GM21717 (cell line): ENCODE results near the gene SHPK.

Experiments used
- ATAC-seq: cut with Tn5 transposase; IDR thresholded peaks from one replicate; pipeline ENCODE4 v1.9.1; 2021; ENCODE audit warnings: mild to moderate bottlenecking, moderate library complexity; ENCODE audit not compliant: unreplicated experiment

The SHPK gene

GRCh38 chr17:3630781-3631180 is 5.3 kb downstream of the SHPK start:
- ATAC-seq: no peak

GRCh38 chr17:3627769-3628167 is 8.3 kb downstream of the SHPK start:
- ATAC-seq: no peak

DNA sequence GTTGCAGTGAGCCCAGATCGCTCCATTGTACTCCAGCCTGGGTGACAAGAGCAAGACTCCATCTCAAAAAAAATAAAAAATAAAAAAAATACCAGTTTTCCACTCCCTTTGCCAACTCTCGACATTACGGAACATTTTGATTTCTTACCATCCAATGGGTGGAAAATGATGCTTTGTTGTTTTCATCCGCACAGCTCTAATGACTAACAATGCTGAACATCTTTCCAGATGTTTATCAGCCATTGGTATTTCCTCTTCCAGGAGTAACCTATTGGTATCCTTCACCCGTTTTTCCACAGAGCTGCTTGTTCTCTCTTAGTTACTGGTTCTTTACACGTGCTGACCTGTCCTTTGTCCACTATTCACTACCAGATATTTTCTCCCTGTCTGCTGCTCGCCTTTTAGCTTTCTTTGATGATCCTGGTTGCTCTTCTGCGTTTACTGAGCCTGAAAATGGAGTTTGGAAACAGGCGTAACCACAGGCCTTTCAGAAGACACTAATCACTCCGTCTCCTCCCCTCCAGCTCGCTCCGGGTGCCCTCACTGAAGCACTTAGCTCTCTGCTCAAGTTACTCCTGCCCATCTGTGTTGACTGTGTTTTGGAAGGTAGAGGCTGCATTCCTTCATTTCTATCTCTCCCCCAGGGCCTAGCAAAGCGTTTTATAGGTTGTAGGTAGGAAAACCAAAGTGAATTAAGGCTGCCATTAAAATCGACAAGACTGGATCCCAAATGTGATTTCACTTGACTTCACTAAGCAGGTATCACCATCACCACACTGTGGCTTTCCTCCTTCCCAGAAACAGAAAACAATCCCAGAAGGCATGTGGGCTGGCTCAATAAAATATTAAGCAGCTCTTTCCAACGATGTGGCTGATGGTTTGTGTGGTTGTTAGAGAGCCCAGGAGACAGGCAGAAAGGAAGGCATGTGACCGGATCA is 8.9 kb downstream of the SHPK start:
- no peak for ATAC-seq

GRCh38 chr17:3622977-3623594 is 13.0 kb downstream of the SHPK start:
- ATAC-seq: no peak

DNA sequence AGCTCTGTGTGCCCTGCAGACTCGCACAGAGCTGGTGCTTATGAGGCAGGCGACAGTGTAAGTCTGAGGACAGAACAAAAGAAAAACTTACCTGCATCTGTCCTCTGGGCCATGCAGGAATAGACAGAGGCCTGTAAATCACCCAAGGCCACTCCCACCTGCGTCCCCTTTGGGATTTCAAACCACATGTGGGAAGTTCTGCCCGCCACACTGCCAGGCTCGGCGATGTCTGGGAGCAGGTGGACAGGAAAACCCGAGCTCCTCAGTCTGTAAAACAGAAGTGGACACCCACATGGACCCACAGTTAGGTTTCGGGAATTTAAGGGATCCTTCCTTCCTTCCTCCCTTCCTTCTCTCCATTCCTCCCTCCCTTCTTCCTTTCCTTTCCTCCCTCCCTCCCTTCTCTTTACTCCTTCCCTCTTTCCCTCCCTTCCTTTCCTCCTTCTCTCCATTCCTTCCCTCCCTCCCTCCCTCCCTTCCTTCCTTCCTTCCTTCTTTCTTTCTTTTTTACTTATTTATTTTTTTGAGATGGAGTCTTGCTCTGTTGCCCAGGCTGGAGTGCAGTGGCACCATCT is 14.8 kb downstream of the SHPK start:
- no peak for ATAC-seq

- ATAC-seq: no peak
Observed at GRCh38 chr17:3615160-3615870, 20.7 kb downstream of the SHPK start.

GRCh38 chr17:3613124-3613523 is 22.9 kb downstream of the SHPK start:
- no peak for ATAC-seq

DNA sequence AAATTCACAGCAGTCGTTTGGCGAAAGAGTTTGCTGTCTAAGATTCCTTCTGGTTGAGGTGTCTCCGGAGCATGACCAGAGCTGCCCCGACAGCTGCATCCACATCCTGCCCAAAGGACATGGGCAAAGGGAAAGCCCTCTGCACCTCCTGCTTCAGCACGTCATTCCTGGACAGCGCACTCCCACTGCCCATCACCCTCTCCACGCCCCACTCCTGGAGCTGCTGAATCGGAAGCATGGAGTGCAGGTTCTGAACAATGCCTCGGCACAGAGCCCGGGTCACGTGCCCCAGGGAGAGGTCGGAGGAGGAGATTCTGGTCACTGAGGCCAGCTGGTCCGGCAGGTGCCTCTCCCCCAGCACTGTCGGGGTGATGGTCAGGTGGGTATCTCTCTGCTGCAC is 25.5 kb downstream of the SHPK start:
- ATAC-seq: no peak

DNA sequence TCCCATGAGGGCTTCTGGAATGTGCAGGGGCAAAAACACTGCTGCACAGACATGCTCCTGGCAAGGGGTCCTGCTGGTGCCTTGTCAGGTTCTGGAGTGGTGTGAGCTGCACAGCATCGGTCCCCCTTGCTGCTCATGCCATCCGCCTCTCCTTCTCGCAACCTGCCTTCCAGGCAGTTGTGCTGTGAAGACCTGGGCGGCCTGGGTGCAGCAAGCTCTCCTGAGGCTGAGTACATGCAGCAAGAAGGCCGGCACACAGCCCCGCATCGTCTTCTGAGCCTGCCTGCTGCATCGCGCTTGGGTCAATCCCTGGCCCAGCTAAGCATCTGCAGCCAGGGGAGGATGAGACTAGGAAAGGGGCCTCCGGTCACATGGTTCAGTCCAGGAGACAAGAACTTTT is 26.4 kb downstream of the SHPK start:
- ATAC-seq: no peak

DNA sequence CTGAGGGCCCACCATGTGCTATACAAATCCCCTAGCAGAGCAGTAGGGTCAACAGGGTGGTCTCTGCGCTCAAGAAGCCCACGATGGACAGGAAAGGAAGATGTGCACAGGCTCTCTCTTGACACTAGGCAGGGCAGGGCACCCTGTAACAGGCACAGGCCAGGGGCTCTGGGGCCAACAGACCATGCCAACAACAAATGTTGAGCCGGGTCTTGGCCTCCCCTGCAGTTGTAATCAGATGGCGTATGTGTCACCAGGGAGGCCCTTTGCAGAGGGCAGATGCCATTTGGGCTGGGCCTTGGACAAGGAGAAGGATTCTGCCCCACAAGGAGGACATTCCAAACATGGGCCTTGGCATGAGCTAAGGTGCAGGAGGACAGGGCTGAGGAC is 32.2 kb downstream of the SHPK start:
- ATAC-seq: no peak

- no peak for ATAC-seq
Observed at GRCh38 chr17:3603119-3603869, 32.8 kb downstream of the SHPK start.

DNA sequence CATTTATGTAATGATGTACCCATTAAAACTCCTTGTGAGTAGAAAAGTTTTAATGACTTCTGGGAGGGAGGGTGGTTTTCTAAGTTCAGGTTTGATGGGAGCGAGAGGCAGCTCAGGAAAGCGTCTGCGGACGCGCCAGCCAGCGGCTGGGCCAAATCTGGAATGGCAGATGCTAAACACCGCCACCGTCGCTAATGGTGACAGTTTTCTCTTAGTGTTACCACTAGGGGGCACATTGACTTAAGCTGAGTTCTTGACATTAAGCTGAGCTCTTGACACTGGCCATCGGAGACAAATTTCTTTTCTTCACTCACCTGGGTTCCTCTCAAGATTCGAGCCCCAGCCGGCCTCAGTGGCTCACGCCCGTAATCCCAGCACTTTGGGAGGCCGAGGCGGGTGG is 33.6 kb downstream of the SHPK start:
- ATAC-seq: no peak

- no peak for ATAC-seq
Observed at GRCh38 chr17:3600529-3601205, 35.4 kb downstream of the SHPK start.

- ATAC-seq: no peak
Observed at GRCh38 chr17:3598078-3598477, 38.0 kb downstream of the SHPK start.

GRCh38 chr17:3596804-3597464 is 39.1 kb downstream of the SHPK start:
- no peak for ATAC-seq

DNA sequence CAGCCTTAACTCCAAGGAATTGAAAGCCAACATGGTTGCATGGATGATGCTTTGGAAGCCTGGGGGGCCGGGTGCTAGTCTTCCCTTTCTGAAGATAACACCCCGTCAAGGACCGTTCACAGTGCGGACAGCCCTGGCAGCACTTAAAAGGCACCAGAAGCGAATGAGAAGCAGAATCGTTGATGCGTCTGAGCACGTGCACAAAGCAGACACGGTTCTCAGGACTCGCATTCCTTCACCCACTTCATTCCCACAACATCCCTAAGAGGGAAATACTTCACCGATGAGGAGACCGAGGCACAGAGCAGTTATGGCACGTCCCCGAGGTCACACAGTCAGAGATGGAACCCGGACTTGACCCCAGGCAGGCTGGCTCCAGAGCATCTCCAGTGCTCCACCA is 41.1 kb downstream of the SHPK start:
- no peak for ATAC-seq

GRCh38 chr17:3594051-3594800 is 41.8 kb downstream of the SHPK start:
- no peak for ATAC-seq

DNA sequence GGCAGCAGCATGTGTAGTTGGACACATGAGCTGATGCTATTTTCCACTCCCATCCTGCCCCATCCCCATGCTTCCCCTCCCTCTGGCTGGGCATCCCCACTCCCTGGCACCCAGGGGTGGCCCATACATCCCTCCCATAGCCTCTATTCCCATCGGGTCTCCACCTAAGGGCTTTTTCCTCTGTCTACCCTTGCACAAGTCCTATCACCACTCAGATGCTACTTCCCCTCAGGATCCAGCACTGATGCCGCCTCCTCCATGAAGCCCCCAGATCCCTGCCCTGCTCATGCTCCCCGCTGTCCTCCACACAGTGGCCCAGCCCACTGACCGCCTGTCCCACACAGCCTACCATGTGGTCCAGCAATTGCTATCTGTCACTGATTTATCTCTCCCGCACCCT is 42.7 kb downstream of the SHPK start:
- ATAC-seq: no peak
